NOMO-1 treated with DMSO at 0.1 percent for 48 hours (cell line): ENCODE measurements around the gene CAP2.

Experiments used
- DNase-seq: peaks from one replicate; lab custom pipeline; 2025; ENCODE audit not compliant: unreplicated experiment; lab: John Stamatoyannopoulos, UW

CAP2 gene

GRCh38 chr6:17392978-17393891 lies at the start of gene CAP2:
Gene CAP2, plus strand, starts transcription at chr6:17393595. Its CDS starts 27,961 bp downstream, at chr6:17421556.
- DNase-seq: peak; percentile 15

- DNase-seq: no peak
Measured at GRCh38 chr6:17347012-17347411, 46.4 kb upstream of the CAP2 start.

GRCh38 chr6:17349427-17349826 lies 44.0 kb upstream of the CAP2 start:
- no peak for DNase-seq

- DNase-seq: no peak
Measured at GRCh38 chr6:17352302-17352701, 41.1 kb upstream of the CAP2 start.

GRCh38 chr6:17353440-17354175 lies 39.8 kb upstream of the CAP2 start:
- DNase-seq: no peak

GRCh38 chr6:17354700-17355403 lies 38.5 kb upstream of the CAP2 start:
- peak; percentile 83 for DNase-seq

- DNase-seq: no peak
Measured at GRCh38 chr6:17355404-17355774, 38.0 kb upstream of the CAP2 start.

- no peak for DNase-seq
Measured at GRCh38 chr6:17358515-17358914, 34.9 kb upstream of the CAP2 start.

- DNase-seq: no peak
Measured at GRCh38 chr6:17360564-17360963, 32.8 kb upstream of the CAP2 start.

GRCh38 chr6:17361013-17361412 lies 32.4 kb upstream of the CAP2 start:
- no peak for DNase-seq

GRCh38 chr6:17365961-17366360 lies 27.4 kb upstream of the CAP2 start:
- DNase-seq: no peak

- DNase-seq: no peak
Measured at GRCh38 chr6:17367868-17368267, 25.5 kb upstream of the CAP2 start.

- DNase-seq: peak; percentile 78
Measured at GRCh38 chr6:17381424-17382147, 11.8 kb upstream of the CAP2 start.

- DNase-seq: no peak
Measured at GRCh38 chr6:17385660-17386059, 7.7 kb upstream of the CAP2 start.

- DNase-seq: no peak
Measured at GRCh38 chr6:17388365-17388764, 5.0 kb upstream of the CAP2 start.

GRCh38 chr6:17389274-17389847 lies 4.0 kb upstream of the CAP2 start:
- no peak for DNase-seq

GRCh38 chr6:17390276-17390675 lies 3.1 kb upstream of the CAP2 start:
- no peak for DNase-seq

GRCh38 chr6:17391976-17392375 lies 1.4 kb upstream of the CAP2 start:
- DNase-seq: no peak

- no peak for DNase-seq
Measured at GRCh38 chr6:17393892-17394631, 667 bp downstream of the CAP2 start.

- DNase-seq: no peak
Measured at GRCh38 chr6:17395112-17395511, 1.7 kb downstream of the CAP2 start.
